ENCODE data around the gene CACNA1E.

Gene CACNA1E

DNA sequence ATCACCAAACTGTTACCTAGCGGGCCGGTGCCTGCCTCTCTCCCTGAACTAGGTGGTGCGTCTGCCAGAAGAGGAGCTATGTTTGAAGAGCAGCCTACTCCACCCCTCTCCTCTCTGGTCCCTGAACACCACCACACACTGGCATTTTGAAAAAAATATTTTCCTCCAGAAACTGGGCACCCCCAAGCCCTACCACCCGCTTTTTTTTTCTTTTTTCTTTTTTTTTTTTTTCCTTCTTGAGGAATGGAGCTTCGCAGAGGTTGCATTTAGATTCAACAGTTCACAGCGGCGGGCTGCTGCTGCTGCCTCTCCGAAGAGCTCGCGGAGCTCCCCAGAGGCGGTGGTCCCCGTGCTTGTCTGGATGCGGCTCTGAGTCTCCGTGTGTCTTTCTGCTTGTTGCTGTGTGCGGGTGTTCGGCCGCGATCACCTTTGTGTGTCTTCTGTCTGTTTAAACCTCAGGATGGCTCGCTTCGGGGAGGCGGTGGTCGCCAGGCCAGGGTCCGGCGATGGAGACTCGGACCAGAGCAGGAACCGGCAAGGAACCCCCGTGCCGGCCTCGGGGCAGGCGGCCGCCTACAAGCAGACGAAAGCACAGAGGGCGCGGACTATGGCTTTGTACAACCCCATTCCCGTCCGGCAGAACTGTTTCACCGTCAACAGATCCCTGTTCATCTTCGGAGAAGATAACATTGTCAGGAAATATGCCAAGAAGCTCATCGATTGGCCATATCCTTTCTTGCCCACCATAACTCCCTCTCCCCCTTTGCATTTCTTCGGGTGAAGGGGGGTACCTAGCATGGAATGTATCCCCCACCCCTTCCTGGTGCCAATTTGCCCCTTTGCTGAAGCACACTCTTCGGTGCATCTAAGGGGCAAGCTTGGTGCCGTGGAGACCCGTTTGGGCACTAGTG, at the start of gene CACNA1E:
Gene CACNA1E, plus strand, starts transcription at position 233 of the 911 bp plus-strand sequence. Its CDS starts 228 bp downstream, at position 461.
- no peak for DNase-seq (ENCODE audit: low read depth)

DNA sequence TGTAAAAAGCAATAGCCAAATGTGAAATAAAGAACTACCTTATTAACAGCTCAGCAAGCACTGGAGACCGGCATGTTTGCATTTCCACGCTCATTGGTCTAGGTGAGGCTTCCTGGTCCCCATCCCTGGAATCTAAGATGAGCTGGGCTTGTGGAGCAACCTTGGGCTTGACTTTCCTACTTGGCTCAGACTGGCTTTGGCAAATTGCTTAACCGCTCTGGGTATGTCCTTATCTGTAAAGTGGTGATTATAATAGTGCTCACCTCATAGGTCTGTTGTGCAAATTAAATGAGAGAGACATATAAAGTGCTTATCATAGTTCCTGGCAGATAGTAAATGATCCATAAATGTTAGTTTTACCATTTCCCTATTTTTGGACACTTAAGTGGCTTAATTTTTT, 49.4 kb upstream of the CACNA1E start:
- no peak for DNase-seq (ENCODE audit: low read depth)

DNA sequence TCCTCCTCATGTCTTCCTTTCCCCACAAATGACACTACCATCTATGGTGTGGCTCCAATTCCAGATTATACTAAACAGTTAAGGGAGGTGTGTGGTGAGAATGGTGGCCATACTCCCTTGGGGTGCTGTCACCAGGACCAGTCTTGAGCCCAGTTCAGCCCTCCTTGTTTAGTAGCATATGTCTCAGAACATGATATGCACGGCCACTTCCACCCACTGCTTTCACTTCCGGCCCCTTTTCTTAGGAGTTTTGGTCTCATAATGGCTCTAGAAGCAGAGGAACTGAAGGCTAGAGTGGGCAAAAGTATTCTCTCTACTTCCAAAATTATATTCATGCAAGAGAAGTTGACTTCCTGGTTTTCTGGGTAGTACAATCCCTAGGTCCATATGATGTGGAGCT, 45.3 kb upstream of the CACNA1E start:
- DNase-seq (ENCODE audit: low read depth), result no peak

DNA sequence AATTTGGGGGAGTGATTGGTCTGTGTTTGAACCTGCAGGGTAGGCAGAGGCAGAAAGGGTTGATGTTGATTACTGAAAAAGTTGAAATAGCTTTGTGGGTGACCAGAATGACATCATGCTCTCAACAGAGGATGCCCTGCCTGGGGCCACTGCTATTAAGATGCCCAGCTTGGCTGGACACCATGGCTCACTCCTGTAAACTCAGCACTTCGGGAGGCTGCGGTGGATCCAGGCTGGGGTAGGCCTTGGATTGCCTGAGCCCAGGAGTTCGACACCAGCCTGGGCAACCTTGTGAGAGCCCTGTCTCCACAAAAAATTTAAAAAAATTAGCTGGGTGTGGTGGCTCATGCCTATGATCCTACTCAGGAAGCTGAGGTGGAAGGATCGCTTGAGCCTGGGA, 42.8 kb upstream of the CACNA1E start:
- DNase-seq (ENCODE audit: low read depth), result no peak

DNA sequence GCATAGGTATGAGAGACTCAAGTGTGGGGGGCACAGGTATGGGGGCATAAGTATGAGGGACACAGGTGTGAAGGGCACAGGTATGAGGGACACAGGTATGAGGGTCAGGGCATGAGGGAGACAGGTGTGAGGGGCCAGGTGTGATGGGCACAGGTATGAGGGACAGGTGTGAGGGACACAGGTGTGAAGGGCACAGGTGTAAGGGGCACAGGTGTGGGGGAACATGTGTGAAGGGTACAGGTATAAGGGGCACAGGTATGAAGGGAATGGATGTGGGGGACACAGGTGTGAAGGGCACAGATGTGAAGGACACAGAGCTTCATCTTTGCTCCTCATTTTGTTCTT, 41.2 kb upstream of the CACNA1E start:
- DNase-seq (ENCODE audit: low read depth), result no peak

DNA sequence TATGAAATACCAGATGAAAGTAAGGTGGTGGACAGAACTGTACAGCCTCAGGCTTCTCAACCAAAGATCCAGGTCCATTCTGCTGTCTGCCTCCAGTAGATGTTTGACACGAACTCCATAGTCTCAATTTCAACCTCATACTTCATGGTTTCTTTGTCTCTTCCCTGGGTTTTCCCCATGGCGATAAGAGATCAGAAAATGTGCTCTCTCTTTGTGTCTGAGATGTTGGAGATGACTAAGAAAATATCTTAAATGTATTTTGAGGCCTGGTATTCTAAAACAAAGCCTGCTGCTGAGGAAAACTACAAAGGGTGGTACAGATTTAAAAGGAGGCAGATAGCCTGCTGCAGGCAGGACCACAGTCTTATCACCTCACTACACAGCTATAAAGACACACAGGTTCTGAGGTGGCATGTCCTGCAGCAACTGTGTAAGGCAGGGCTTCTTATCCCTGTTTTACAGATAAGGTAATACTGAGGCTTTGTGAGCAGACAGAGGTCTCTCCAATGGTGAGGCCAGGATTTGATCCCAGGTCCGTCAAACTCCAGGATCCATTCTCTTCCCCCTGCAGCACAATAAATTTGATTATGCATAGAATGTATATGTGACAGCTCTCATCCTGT, 40.0 kb upstream of the CACNA1E start:
- DNase-seq (ENCODE audit: low read depth), result no peak

DNA sequence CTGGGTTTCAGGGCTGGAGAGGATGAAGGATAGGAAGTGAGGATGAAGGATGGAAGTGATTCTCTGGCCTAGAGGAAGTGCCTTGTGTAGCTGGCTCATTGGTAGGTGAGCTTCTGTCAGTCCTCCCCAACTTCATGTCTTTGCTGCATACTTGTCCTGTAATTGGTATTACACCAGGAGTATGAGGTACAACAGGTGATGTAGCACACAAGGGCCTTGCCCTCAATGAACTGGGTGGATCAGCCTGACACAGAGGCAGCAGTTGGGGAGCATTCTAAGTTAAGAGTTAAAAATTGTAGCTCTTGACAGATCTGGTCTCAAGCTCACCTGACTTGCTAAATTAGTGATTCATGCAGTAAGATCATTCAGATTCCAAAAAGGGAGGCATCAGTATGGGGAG, 37.9 kb upstream of the CACNA1E start:
- no peak for DNase-seq (ENCODE audit: low read depth)

DNA sequence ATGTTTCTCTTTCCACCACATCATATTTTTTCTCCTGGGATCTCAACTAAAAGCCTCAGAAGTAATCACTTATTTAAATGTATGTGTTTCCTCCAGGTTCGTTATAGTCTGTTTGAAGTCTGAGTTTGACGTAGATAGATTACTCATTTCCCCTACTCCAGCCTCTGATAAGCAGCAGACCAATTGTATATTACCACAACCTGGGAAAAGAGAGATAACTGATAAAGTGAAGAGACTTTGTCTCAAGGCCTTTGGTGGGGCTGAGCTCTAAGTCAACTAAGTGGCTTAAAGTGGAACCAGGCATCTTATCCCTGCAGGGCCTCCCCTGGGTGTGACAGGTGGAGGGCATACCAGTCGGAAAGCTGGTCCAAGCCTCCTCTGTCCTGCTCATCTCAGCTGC, 34.9 kb upstream of the CACNA1E start:
- DNase-seq (ENCODE audit: low read depth), result no peak

DNA sequence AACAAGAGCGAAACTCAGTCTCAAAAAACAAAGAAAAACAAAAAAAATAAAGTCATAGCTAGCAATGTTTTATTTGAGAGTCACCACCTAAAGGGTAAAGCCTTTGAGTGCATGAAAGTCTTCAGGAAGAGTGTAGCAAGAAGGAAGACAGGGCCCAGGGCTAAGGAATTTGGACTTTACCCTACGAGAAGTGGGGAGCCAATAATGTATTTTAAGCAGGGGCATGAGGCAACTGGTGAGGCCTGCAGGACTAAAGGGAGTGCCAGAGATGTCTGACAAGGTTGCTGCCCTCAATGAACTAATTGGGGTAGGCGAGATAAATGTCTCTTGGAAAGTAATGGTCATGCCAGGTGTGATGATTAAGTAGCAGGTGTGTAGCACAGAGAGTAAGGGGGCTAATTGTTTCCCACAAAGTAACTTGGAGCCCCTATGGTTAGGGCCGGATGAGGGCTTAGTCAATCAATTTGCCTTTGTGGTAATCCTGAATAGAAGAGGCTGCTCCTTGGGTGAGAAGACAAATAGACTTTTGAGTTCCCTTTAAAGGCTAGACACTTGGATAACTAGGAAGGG, 31.6 kb upstream of the CACNA1E start:
- no peak for DNase-seq (ENCODE audit: low read depth)

DNA sequence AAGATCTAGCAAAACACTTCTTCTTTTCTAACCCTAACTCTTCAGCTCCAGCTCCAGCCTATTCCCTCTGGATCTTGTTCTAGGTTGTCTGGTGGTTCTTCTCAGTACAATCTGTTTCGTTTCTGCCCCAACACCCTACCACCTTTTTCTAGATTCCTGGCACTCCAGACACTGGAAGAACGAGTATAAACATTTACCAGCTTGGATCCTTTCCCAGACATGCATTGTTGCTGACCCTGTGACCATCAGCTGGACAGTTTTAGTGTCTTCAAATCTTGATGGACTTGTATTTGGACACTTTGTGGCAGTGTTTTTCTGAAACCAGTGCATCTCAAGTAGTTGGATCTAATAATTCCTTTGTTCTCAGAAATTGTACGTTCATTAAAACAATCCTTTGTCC, 30.6 kb upstream of the CACNA1E start:
- DNase-seq (ENCODE audit: low read depth), result no peak

DNA sequence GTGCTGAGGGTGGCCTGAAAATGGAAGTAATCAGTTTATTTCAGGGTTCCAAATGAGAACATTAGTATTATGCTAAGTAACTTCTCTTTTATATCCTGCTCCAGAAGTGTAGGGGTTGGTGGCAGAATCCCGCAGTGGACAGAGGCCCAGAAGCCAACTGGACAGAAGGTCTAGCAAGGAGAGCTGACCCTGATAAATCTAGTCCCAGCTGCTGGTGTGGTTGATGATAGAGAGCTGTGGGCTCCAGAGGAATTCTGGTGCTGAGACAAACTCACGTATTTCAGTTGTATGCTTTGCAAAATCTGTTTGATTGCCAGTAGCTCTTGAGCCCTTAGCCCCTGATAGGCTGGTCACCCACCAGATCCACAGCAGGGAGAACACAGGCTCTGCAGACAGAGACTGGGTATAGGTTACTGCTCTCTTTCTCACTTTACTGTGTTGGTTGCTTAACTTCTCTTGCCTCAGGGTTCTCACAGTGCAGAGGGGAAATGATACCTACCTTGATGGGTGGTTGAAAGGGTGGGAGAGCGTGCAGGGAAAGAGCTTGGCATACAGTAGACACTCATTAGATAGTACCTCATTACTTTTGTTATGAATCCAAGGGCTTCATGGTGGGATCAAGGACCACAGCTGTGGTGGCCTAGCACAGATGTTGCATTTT, 29.6 kb upstream of the CACNA1E start:
- DNase-seq (ENCODE audit: low read depth), result no peak

DNA sequence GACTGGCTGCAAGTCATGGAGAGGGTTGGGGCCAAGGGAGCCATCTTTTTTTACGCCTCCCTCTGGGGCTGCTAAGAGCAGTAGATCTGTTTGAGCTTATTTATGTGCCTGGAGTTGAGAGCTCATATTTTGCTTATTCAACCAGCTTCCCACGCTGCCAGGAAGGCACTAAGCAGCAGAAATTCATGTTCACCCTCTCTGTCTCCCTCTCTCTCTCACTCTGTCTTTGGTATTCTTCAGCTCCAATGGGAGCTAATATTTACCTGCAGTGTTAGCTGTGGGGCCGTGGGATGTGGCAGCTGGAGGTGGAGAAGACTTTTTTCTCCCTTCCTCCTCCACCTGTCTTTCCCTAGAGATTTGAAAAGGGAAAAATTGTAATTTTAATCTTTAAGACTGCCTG, 26.8 kb upstream of the CACNA1E start:
- DNase-seq (ENCODE audit: low read depth), result no peak

DNA sequence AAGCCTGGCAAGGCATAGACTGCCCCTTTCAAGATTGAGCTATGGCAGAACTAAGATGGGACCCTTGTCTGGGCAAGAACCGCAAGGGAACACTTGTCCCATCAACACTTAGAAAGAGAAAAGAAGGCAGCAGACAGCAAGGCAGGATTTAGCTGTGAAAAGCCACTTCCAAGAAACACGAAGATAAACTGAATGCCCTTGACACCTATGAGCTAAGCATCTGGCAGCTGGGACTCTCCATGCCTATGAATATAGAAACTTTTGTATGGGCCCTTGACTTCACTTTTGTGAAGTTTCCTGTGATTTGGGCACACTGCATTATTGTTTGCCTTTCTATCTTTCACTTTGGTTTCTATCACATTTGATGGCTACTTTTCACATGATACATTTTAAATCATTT, 24.9 kb upstream of the CACNA1E start:
- no peak for DNase-seq (ENCODE audit: low read depth)

DNA sequence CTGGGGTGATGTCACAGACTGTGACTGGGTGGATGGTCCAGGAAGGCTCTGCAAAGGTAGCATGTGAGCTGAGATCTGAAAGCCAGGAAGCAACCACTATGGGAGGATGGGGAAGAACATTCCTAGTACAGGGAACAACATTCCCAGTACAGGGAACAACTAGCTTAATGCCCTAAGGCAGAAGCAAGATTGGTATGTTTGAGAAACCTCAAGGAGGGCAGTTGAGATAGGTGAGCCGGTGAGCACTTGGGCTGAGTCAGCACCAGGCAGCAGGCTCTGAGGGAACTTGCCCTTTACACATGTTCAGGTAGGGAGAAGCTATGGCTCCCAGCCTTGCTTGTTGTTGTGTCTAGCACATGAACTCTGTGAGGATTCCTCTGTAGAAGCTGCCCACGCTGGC, 24.2 kb upstream of the CACNA1E start:
- DNase-seq (ENCODE audit: low read depth), result no peak

DNA sequence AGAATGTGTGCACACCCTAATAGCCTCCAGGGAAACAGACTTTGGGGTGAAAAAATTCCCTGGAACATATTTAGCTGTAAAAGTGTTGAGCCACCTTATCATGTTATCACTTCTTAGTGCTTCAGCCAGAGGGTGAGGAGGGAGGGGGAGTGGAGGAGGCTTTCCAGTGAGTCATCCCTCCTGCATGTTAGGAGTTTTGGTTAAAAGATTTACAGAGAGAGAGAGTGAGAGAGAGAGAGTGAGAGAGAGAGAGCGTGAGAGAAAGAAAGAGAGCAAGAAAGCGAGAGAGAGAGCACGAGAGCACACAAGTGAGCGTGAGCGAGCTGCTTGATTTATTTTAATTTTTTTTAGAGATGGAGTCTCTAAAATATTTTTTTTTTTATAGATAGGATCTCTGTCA, 13.5 kb upstream of the CACNA1E start:
- DNase-seq (ENCODE audit: low read depth), result peak; percentile 31

DNA sequence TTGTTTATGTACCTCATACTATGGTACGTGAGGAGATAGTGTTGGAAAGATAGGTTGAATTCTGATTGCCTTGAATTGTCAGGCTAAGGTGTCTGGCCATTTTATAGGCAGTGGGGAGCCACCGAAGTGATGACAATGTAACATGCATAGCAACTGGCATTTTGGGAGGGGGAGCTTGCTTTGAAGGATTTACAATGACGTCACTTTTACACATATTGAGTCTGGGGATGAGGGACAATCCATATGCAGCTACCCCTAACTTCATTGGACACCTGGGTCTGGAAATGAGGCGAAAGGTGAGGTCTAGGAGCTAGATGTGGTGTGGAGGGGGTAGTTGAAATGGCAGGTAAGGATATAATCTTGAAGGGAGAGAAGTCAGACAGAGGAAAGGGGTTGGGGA, 7.7 kb upstream of the CACNA1E start:
- no peak for DNase-seq (ENCODE audit: low read depth)

DNA sequence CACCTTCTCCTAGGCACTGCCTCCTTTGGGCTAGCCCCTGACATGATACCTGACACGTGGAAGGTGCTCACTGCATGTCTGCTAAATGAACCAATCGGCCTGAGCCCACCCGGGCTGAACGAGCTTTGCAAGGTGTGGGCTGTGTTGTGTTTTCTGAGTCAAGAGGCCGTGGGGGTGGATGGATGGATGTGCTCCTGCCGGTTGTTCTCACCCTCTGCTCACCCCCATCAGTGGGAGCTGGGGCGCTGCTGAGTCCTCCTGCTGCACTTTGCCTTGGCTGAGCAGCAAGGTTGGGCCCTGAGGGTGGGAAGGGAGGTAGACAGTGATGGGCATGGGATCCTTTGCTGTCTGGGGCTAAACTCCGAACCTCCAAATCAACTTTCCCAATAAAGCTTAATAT, 6.7 kb upstream of the CACNA1E start:
- DNase-seq (ENCODE audit: low read depth), result no peak

DNA sequence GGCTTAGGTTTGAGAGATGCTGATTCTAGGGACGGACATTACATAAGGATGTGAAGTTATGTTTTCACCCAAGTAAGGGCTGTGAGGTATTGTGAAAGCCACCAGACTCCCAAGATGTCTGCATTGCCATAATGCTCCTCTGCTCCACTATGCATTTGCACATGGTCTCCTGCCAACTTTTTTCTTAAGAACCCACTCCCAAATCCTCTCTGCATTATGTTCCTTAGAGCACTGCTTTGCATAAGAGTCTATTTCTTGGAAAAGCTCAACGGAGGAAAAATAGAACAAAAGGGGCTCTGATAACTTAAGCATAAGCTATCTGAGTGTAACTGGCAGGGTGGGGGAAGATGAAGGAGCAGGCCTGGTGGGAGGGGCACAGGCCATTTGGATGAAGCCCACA, 5.0 kb upstream of the CACNA1E start:
- no peak for DNase-seq (ENCODE audit: low read depth)

DNA sequence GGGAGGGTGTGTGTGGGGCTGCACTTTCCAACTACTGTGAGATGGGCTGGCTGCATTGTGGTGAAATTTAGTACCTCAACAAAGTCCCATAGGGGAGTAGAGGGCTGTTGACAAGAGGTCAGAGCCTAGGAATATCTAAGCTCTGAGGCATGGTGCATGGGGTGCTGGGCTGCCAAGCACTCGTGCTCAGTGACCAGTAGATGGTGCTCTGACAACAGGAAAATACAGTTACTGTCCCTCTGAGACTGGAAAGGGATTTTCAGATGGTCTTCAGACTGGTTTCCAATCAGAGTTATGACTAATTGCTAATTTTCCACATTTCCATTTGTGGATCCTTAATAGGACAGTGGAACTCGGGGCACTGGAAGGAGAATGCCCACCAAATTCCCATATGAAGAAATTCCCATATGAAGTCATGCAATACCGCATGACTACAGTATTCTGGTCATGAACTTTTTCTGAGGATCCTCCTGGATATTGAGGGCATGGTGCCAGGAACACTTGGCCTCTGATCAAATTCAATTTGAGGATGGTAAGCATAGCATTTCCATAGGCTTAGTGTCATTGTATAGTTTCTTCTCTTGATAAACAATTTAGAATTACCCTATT, 4.1 kb upstream of the CACNA1E start:
- peak; percentile 36 for DNase-seq (ENCODE audit: low read depth)

DNA sequence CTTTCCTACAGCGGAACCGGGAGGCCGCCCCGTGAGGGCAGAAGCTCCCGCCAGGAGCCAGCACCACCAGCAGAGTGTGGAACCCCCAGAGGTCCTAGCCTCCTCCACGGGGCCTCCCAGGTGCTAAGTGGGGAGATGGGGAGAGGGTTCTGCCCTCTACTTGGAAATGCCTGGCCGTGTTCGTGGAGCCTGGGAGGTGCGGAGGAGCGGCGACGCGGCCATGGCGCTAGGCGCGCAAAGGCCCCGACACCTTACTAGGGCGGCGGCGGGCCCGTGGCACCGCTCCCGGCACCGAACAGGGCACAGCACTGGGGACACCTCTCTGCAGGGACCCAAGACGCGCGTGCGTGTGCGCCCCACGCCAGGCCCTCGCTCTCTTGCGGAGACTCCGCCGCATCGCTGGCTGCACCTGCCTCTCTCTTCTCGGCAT, 1.3 kb upstream of the CACNA1E start:
- no peak for DNase-seq (ENCODE audit: low read depth)

DNA sequence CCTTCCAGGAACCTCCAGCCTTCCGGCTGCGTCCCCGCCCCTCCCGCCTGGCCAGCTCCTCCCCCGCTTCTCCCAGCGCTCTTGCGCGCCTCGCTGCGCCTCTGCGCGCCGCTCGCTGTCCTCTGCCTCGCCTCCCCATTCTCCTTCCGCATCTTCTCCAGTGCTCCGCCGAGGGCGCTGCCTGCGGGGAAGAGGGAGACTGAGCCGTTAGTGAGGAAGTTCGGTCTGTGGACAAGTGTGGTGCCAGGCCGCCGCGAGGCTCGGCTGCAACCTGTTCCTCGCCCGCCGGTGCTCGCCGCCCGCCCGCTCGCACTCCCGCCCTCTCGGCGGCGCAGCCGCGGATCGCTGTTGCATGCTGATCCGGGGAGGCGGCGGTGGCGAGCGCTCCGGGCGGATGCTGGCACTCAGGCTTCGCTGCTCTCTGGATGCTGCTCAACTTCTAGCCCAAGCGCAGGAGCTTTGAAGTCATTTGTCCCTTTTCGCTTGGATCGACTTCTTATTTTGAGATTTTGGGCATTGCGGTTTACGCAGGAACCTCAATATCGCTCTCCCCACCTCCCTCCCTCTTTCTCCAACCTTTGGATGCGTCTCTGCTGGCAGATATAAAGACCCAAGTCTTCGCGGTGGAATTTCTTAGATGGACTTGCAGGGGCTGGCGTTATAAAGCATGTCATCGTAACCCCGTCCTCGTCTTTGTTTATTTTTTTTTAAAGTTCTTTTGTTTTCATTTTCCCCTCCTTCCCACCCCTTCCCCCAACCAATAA, 614 bp upstream of the CACNA1E start:
- DNase-seq (ENCODE audit: low read depth), result no peak

DNA sequence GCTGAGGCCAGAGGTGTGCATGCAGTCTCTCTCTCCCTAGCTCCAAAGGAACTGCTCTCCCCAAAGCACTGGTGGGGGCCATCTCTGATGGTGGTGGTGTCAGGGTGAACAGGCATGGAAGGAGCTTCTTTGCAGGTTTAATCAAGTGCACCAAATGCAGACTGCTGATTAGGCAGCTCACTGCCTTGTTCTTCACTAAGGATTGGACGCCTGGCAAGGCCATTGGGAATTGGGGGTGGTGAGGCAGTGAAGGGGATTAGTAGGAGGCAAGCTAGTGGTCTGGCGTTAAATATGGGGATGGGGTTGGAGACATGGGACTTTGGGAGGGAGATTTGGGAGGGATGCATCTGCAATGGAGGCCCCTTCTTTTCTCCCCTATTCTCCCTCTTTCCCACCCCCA, 1.5 kb downstream of the CACNA1E start:
- DNase-seq (ENCODE audit: low read depth), result no peak

Data from stromal cell of bone marrow (primary cell).